Measurements from ENCODE around the gene NDUFS4.
"Not testable (repeated sequence)": the region's sequence is repeated elsewhere in the genome, so short reads cannot be mapped to it uniquely, and the experiment has no call there.

The NDUFS4 gene

DNA sequence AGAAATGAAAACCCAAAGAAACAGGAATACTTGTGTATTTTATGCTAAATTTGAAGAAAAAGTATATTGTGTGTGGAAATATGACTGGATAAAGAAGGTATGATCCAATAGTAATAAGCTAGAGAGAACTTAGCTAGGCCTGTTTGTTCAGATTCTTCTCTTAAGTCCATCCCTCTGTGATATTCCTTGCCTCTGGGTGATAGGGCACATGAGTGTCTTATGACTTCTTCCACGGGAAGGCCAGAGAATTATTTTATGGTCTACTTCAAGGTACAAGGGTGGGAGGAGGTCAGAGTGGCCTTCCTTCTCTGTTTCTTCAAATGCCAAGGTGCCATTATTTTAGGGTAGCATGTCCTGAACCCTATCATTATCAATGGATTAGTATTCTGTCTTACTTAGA lies 113.7 kb downstream of the NDUFS4 start:
- DNase-seq, result no peak

DNA sequence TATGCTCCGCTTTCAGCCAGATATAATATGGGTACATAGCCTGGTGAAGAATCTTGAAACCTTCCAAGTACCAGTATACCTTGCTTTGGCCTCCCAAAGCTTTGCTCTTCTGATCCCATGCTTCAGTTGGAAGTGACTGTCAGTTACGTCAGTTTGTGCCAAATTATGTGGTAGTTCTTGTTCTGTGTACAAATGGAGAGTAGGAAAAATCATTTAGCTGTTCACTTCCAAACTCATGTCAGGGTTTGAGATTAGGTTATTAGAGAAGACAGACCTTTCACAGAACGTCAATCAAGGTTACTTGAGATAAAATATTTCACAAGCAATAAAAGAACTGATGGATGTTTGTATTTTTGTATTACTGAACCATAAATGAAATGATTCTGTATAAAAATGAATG lies 117.2 kb downstream of the NDUFS4 start:
- DNase-seq, result no peak

DNA sequence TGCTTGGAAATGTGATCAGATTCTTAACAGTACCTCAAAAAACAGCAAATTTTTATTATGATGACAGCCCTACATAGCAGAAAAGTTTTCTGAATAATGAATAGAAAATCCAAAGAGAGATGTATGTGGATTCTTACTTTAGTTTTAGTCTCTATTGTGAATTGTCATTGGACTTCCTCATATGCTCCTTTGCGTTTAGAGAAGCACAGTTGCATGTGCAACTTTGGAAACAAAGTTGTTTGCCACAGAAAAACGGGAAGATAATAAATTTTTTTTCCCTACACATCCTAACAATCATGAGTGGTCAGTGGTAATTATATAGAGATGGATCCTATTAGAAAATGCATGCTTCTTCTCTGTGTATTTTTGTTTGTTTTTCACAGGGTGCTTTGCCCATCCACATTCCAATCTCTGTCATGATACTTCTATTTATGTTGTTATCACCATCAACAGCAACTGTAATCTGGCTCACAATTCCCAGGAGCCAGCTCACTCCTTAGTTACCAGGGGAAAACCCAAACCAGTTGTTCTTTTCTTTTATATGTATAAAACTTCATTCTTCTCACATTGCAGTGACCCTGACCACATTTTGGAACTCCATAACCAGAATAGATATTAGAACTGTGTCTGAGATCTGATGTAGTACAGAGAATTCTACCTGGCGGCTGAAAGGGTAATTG lies 118.7 kb downstream of the NDUFS4 start:
- no peak for DNase-seq

DNA sequence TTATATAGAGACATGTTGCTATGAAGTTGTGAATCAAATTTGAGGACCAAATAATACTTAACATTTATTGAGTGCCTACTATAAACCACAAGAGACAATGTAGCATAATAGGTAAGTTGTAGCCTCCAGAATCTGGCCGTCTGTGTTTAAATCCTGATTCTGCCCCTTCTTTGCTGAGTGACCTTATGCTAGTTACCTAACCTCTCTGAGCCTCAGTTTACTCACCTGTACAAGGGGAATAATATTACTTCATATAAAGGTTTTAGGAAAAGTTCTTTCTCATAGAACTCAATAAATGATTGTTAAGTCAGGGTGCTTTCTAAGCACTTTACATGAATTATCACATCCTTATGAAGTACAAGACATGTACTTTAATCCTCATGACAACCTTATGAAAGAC lies 120.6 kb downstream of the NDUFS4 start:
- no peak for DNase-seq

DNA sequence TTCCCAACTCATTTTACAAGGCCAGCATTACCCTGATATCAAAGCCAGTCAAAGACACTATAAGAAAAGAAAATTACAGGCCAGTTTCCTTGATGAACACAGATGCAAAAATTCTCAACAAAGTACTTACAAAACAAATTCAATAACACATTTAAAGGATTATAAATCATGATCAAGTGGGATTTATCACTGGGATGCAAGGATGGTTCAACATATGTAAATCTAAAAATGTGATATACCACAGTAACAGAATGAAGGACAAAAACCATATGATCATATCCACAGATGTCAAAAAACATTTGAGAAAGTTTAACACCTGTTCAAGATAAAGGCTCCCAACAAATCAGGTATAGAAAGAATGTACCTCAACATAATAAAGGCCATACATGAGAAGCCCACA lies 130.6 kb downstream of the NDUFS4 start:
- no peak for DNase-seq

DNA sequence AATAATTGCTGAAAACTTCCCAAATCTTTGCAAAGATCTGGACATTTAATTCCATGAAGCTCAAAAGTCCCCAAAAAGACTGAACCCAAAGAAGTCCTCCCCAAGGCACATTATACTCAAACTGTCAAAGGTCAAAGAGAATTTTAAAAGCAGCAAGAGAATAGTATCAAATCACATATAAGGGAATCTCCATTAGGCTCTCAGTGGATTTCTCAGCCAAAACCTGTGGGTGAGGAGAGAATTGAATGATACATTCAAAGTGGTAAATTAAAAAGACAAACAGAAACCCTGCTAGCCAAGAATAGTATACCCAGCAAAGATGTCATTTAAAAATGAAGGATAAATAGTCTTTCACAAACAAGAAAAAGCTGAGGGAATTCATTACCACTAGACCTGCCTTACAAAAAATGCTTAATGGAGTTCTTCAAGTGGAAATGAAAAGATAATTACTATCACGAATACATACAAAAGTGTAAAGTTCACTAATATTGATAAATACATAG lies 134.1 kb downstream of the NDUFS4 start:
- DNase-seq, result no peak

DNA sequence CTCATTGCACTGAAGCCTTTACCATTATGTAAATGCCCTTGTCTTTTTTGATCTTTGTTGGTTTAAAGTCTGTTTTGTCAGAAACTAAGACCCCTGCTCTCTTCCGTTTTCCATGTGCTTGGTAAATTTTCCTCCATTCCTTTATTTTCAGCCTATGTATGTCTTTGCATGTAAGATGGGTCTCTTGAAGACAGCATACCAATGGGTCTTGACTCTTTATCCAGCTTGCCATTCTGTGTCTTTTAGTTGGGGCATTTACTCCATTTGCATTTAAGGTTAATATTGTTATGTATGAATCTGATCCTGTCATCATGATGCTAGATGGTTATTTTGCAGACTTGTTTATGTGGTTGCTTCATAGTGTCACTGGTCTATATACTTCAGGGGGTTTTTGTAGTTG lies 150.0 kb downstream of the NDUFS4 start:
- not testable (repeated sequence) for DNase-seq

DNA sequence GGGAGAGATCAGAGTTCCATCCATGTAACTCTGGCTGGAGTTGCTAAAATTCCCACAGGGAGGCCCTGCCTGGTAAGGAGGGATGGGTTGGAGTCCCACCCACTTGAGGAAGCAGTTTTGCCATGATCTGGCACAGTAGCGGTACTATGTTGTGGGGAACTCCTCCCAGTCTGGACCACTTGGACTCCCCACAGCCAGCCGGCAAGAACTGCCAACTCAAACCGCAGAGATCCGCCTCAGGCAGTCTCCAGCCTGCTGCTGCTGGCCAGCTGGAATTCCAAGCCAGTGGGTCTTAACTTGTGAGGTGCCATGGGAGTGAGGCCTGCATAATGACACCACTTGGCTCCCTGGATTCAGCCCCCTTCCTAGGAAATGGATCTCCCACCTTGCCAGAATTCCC lies 151.9 kb downstream of the NDUFS4 start:
- DNase-seq, result no peak

DNA sequence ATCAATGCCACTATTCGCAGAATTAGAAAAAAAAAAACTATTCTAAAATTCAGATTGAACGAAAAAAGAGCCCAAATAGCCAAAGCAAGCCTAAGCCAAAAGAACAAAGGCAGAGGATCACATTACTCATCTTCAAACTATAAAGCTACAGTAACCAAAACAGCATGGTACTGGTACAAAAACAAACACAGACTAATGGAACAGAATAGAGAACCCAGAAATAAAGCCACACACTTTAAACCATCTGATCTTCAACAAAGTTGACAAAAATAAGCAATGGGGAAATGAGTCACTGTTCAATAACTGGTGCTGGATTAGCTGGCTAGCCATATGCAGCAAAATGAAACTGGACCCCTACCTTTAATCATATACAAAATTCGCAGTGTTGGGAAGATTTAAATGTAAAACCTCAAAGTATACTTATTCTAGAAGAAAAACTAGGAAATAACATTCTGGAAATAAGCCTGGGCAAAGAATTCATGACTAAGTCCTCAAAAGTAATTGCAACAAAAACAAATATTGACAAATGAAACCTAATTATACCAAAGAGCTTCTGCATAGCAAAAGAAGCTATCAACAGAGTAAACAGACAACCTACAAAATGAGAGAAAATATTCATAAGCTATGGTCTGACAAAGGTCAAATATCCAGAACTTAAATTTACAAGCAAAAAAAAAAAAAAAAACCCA lies 153.7 kb downstream of the NDUFS4 start:
- no peak for DNase-seq

DNA sequence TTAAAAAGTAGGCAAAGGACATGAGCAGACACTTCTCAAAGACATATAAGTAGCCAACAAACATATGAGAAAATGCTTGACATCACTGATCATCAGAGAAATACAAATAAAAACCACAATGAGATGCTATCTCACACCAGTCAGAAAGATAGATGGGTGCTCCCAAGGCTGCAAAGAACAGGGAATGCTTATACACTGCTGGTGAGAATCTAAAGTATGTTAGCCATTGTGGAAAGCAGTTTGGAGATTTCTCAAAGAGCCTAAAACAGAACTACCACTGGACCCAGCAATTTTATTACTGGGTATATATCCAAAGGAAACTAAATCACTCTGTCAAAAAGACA lies 154.2 kb downstream of the NDUFS4 start:
- DNase-seq, result no peak

DNA sequence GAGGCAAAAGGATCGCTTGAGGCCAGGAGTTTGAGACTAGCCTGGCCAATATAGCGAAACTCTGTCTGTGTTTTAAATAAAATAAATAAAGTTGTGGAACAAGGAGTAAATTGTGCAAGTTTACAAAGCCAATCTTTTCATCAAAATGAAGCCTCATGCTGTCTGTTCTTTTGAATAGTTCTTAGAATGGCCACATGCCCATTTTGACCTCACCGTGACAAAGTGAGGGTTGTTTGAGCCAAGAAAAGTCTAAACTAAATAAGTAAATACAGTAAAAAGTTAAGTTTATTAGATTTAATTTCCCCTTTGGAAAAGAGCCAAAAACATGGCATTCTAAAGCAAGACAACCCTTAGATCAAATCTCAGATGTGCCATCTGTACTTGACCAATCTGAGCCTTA lies 165.7 kb downstream of the NDUFS4 start:
- no peak for DNase-seq

DNA sequence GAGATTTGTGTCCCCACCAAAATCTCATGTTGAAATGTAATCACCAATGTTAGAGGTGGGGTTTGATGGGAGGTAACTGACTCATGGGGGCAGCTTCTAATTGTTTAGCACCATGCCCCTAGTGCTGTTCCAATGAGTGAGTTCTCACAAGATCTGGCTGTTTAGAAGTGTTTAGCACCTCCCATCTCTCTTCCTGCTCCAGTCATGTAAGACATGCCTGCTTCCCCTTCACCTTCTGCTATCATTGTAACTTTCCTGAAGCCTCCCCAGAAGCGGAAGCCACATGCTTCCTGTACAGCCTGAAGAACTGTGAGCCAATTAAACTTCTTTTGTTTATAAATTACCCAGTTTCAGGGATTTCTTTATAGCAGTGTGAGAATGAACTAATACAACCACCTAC lies 170.5 kb downstream of the NDUFS4 start:
- no peak for DNase-seq

Measured in NCI-H1694 (cell line).